ENCODE results near the gene CCNJL.

DNA sequence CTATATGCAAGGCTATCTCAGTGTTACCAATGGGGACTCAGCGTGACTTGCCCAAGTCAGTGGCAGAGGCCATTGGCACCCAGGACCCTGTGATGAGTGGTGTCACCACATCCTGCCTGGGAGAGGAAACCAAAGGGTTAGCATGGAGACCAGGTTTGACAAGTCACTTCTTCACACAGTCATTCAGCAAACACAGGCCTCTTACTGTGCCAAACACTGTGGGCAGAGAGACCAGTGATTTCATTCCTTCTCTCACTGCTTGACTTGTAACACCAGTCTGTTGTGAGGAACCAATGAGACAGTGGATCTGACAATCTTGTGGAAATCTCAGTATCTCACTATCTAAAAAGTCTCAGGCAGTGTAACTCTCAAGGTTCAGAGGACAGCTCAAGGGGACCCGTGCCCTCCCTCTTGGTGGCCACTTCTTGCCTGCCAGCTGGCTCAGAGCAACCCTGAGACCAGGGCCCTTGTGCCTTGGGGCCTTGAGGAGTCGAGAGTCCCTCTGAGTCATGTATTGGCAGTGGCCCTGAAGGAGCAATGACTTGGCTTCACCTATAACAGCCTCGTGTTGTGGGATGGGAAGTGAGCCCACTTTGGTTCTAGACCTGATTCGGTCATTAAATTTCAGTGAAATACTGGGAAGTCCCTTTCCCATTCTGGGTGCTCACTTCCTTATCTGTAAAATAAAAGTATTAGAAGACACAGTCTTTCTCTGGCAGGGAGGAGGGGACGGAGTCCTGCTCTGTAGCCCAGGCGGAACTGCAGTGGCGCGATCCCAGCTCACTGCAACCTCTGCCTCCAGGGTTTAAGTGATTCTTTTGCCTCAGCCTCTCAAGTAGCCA lies 81.5 kb downstream of the CCNJL start:
- TF ChIP-seq CTCF (IDR thresholded peaks at IDR 0.05; ENCODE audit: insufficient read depth, low read depth, low read length) (no peak), EZH2 (IDR thresholded peaks at IDR 0.05; ENCODE audit: insufficient read depth, low read length) (no peak)
